Upper lobe of right lung (tissue), 1 donor: Measurements from ENCODE around the gene ZDHHC14. TPM values are rescaled to one million over a fixed set of nuclear protein-coding genes. Genes with fewer than 3 reads are reported as not detected.

Source experiments
- ATAC-seq: fragments of 200-7000 bp; cut with Tn5 transposase; one replicate; pipeline ENCODE4 v1.9.1; 2020; ENCODE audit warnings: mild to moderate bottlenecking, moderate library complexity
- DNase-seq: peaks from one replicate; pipeline ENCODE4 v3.0.0-alpha.2; 2020
- H3K27ac ChIP-seq: fragments of 200-600 bp; one replicate; pipeline ENCODE4 v1.8.0; 2022
- H3K27me3 ChIP-seq: fragments of 200-600 bp; one replicate; pipeline ENCODE4 v1.8.0; 2022; ENCODE audit warnings: mild to moderate bottlenecking
- H3K36me3 ChIP-seq: fragments of 200-600 bp; one replicate; pipeline ENCODE4 v1.8.0; 2022
- H3K4me1 ChIP-seq: fragments of 200-600 bp; one replicate; pipeline ENCODE4 v1.8.0; 2022
- H3K4me3 ChIP-seq: fragments of 200-600 bp; one replicate; pipeline ENCODE4 v1.8.0; 2022; ENCODE audit warnings: mild to moderate bottlenecking
- H3K9me3 ChIP-seq: fragments of 200-600 bp; one replicate; pipeline ENCODE4 v1.8.0; 2022
- intact Hi-C: fragments of 100-400 bp; cut with DNase I; formaldehyde crosslinking; loops from one replicate; pipeline ENCODE4 v1.11.0; 2022
- total RNA-seq: library from RNA; stranded (reverse); fragmentation: NEBNext Ultra II Directional; extraction: Animal tissue kit (Norgen Biotek cat#: 25700); gene quantifications from one replicate; pipeline ENCODE4 v1.2.1, GENCODE V29; 2021
- TF ChIP-seq, protein P1 (sequence below): fragments of 200-600 bp; IDR thresholded peaks from one replicate; pipeline ENCODE4 v1.8.0; 2022; ENCODE audit warnings: antibody characterized with exemption
- donor health status: DM: no; HTN: yes; CAD: no; lungs with severe emphysema.

The ZDHHC14 gene
- total RNA-seq, 1 donor from 2014 or later: 12.2 TPM

DNA sequence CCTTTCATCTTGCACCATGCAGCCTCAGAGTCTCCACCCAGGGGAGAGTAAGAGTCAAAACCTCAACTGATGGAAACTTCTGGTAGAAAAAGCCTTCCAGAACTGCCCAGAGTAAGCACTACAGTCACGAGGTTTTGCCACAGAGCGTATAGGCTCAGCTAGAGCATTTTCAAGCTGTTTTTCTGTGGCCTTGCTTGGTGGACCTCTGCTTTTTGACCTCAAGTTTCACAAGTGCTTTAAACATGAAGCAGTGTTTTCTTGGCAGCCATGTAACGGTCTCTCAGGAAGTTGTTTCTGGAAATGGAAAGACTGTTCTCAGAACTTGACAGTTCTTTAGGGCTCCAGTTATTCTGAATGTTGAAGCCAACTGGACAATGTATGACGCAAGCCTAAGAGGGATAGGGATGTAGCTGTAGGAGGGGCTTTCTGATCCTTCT, 146.5 kb downstream of the ZDHHC14 start:
- ATAC-seq: peak; percentile 72
- Histone ChIP-seq H3K36me3 (no peaks in the 10 kb centered on the region), H3K27me3 (no peaks in the 10 kb centered on the region), H3K9me3 (no peaks in the 10 kb centered on the region), H3K4me1 (peaks cover 20% of the 10 kb centered on the region), H3K4me3 (no peak overlapping the region), H3K27ac (no peak overlapping the region)
- intact Hi-C loops: no loop called here
- no peak for DNase-seq
- TF ChIP-seq, protein P1, sequence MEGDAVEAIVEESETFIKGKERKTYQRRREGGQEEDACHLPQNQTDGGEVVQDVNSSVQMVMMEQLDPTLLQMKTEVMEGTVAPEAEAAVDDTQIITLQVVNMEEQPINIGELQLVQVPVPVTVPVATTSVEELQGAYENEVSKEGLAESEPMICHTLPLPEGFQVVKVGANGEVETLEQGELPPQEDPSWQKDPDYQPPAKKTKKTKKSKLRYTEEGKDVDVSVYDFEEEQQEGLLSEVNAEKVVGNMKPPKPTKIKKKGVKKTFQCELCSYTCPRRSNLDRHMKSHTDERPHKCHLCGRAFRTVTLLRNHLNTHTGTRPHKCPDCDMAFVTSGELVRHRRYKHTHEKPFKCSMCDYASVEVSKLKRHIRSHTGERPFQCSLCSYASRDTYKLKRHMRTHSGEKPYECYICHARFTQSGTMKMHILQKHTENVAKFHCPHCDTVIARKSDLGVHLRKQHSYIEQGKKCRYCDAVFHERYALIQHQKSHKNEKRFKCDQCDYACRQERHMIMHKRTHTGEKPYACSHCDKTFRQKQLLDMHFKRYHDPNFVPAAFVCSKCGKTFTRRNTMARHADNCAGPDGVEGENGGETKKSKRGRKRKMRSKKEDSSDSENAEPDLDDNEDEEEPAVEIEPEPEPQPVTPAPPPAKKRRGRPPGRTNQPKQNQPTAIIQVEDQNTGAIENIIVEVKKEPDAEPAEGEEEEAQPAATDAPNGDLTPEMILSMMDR: peak; percentile 17

DNA sequence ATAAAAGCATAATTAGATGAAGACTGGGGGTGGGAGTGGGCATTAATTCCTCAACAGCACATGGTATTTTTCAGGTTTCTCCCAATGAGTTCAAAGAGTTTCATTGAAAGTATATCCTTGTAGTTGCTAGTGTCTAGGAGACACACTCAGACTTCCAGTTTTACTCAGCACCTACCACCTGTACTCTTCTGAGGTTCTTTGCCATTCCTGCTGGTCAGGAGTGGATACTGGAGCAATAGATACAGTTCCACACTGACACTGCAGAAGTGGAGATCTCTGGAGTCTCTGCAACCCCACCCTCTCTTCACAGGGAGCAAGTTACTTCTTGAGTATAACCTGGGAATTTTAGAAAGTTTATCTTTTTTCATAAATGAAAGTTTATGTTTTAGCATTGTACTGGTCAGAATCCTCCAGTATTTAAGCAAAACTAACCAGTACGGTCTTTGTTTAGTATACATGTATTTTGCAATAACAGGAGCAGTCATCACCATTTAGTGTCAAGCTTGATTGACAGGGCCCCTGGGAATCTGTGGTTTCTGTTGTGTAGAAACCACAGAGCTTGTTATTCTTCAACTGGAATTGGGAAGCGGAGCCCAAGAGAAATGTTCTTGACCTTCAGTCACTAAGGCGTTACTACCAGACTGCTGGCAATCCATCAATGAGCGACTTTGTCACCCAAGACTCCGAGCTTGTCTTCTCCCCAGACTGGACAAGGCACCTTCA, 148.1 kb downstream of the ZDHHC14 start:
- DNase-seq (no peak), ATAC-seq (peak; percentile 13)
- H3K27me3 ChIP-seq: no peaks in the 10 kb centered on the region
- no peak overlapping the region for H3K4me3 ChIP-seq
- peaks cover 20% of the 10 kb centered on the region for H3K4me1 ChIP-seq
- TF ChIP-seq, protein P1: no peak
- no peaks in the 10 kb centered on the region for H3K9me3 ChIP-seq
- intact Hi-C loops: no loop called here
- no peaks in the 10 kb centered on the region for H3K36me3 ChIP-seq
- no peak overlapping the region for H3K27ac ChIP-seq

DNA sequence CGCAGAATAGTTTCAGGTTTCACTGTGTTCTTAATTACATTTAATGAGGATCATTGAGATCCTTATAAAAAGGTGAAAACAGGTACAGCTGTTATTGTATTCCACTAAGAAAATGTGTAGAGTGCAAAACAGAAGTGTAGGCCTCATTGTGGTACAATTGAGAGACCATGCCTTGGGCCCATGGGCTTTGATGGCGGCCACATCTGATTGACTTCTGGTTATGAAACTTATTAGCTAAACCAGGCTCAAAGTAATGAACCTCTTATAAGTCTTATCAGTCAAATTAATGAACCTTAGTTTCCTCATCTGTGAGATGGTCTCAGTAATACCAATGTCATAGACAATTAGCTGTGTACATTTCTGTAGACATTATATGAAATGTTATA, 148.7 kb downstream of the ZDHHC14 start:
- TF ChIP-seq, protein P1: no peak
- Histone ChIP-seq H3K36me3 (no peaks in the 10 kb centered on the region), H3K4me1 (peaks cover 20% of the 10 kb centered on the region), H3K27ac (no peak overlapping the region), H3K4me3 (no peak overlapping the region), H3K9me3 (no peaks in the 10 kb centered on the region), H3K27me3 (no peaks in the 10 kb centered on the region)
- DNase-seq: no peak
- intact Hi-C loops: no loop called here
- no peak for ATAC-seq

DNA sequence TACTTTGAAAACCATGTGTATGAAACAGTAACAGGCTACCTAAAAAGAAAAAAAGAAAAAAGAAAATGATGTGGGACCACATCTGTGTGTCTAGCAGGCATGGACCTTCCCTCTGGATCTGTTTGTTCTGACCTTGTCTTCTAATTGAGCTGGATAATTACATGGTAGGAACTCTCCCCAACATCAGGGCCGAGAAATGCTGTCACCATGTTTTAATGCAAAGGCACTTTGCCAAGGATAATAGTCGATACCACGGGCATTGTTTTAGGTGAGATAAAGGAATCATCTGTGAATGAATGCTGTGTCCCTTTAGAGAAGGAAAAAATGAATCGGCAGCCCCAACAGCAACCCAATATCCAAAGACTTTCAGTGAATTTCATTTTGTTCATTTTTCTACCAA, 149.1 kb downstream of the ZDHHC14 start:
- H3K4me3 ChIP-seq: no peak overlapping the region
- no peaks in the 10 kb centered on the region for H3K9me3 ChIP-seq
- no peak for ATAC-seq
- H3K36me3 ChIP-seq: no peaks in the 10 kb centered on the region
- no peak for DNase-seq
- H3K4me1 ChIP-seq: peaks cover 24% of the 10 kb centered on the region
- TF ChIP-seq, protein P1: no peak
- intact Hi-C loops: no loop called here
- H3K27ac ChIP-seq: no peak overlapping the region
- no peaks in the 10 kb centered on the region for H3K27me3 ChIP-seq

DNA sequence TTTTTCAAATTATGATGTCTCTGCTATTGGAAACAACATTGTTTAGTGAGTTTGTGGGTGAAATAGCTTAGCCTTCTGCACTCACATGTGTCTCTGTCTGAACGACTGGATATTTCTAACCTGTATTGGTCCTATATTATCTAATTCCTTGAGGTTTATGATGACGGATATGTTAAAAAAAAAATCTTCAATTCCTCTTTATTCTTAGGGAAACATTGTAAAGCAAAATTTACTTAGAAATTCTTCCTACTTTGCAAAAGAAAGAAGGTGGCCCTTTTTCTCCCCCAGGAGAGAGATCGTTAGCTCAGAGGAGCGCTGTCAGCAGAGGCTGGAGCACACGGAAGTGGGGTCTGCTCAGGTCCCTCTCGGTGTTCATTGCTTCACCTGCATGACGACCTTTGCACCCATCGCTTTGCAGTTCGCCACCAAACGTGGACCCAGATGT, 149.8 kb downstream of the ZDHHC14 start:
- no peak overlapping the region for H3K27ac ChIP-seq
- no peaks in the 10 kb centered on the region for H3K36me3 ChIP-seq
- no peak overlapping the region for H3K4me3 ChIP-seq
- intact Hi-C loops: no loop called here
- DNase-seq (no peak), ATAC-seq (no peak)
- no peaks in the 10 kb centered on the region for H3K27me3 ChIP-seq
- no peaks in the 10 kb centered on the region for H3K9me3 ChIP-seq
- TF ChIP-seq, protein P1: no peak
- H3K4me1 ChIP-seq: peaks cover 30% of the 10 kb centered on the region
